Gastrocnemius medialis (tissue), 4 donors: ENCODE results near the gene KLHL40. TPM values are rescaled to one million over a fixed set of nuclear protein-coding genes. Genes with fewer than 3 reads are reported as not detected.

Source experiments
- ATAC-seq, 2 donors: fragments of 150-250 bp; one replicate each; pipeline ENCODE4 v1.9.1; 2016
- DNase-seq, 2 donors: peaks; one replicate each; pipeline ENCODE4 v3.0.0-alpha.2; 2019
- H3K27ac ChIP-seq, 4 donors: fragments of 200-600 bp; sonication (generic); 1 replicate in 1 of 4; 2 replicates in 3 of 4; pipeline ENCODE4 v1.5.1; 2016 to 2018; ENCODE audit warnings: mild to moderate bottlenecking in 2 of 4, moderate library complexity in 1 of 4
- H3K27me3 ChIP-seq, 3 donors: fragments of 200-600 bp; sonication (generic) in 2 of 3; 1 replicate in 1 of 3; 2 replicates in 2 of 3; pipeline versions ENCODE4 v1.5.1 to v1.6.0; 2016 to 2019; ENCODE audit warnings: mild to moderate bottlenecking in 1 of 3, moderate library complexity in 1 of 3
- H3K36me3 ChIP-seq, 2 donors: fragments of 200-600 bp; sonication (generic) in 1 of 2; one replicate each; pipeline ENCODE4 v1.5.1; 2017 to 2018
- H3K4me1 ChIP-seq, 2 donors: fragments of 200-600 bp; sonication (generic) in 1 of 2; one replicate each; pipeline ENCODE4 v1.5.1; 2016 to 2017; ENCODE audit warnings: mild to moderate bottlenecking in 2 of 2
- H3K4me3 ChIP-seq, 4 donors: fragments of 200-600 bp; sonication (generic) in 3 of 4; 1 replicate in 1 of 4; 2 replicates in 3 of 4; pipeline ENCODE4 v1.5.1; 2016 to 2019; ENCODE audit warnings: mild to moderate bottlenecking in 2 of 4
- H3K9me3 ChIP-seq, 3 donors: fragments of 200-600 bp; sonication (generic) in 2 of 3; 1 replicate in 1 of 3; 2 replicates in 2 of 3; pipeline ENCODE4 v1.5.1; 2016 to 2019
- POLR2A ChIP-seq, 2 donors: fragments of 450-650 bp; IDR thresholded peaks; one replicate each; pipeline ENCODE4 v1.6.1; 2017; ENCODE audit warnings: antibody characterized with exemption in 2 of 2, mild to moderate bottlenecking in 2 of 2, moderate library complexity in 2 of 2
- in situ Hi-C, 4 donors: fragments of 200-750 bp; cut with MboI; loops; one replicate each; pipeline versions ENCODE4 v1.15.0 to v1.8.0; 2017; ENCODE audit warnings: low sequenced_read_pairs in 4 of 4
- intact Hi-C: fragments of 100-400 bp; cut with DNase I; formaldehyde crosslinking; loops from one replicate; pipeline ENCODE4 v1.15.1; 2023; ENCODE audit warnings: low total_unique reads
- total RNA-seq, 4 donors: library from RNA; depleted of rRNA; stranded (reverse); fragments of >200 nt; gene quantifications; one replicate each; pipeline versions ENCODE4 v1.1.0 to v1.2.3, GENCODE V29; 2016
- TF ChIP-seq, protein P1 (sequence below), 5 experiments: fragments of 450-650 bp in 3 of 5; fragments of 200-600 bp in 2 of 5; sonication (generic) in 2 of 5; IDR thresholded peaks in 4 of 5; conservative IDR thresholded peaks in 1 of 5; 1 replicate in 4 of 5; 2 replicates in 1 of 5; pipeline ENCODE4 v1.5.1; 2016 to 2019; ENCODE audit warnings: antibody characterized with exemption in 5 of 5, mild to moderate bottlenecking in 3 of 5, moderate library complexity in 3 of 5

The KLHL40 gene
- total RNA-seq, 4 donors from 2014 or later, result 197 to 682 (median 397) TPM

DNA sequence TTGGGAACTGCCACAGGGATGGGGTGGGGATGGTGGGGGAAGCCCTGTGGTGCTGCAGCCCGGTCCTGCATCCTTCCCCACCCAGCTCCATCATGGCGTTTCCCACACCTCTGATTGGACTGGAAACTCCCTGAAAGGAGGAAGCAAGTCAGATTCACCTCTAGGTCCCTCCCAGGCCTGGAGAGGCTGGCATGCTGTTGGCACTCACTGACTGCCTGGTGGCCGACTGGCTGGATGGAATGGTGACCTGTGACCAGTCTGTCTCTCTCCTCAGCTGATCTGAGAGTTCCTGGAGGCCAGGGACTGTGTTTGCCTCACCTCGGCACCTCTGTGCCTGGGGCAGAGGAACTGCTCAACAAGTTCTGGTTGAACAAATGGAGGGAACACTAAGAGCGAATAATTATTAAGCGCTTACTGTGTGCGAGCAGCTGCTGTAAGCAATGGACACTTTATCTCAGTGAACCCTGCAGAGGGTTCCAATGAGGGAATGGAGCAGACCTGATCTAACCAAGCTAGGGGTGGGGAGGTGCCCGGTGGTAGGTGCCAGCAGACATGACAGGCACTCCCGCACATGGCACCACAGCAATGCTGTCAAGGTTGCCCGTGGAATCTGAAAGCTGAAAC is 20.7 kb downstream of the KLHL40 start:
- no peaks in the 10 kb centered on the region for H3K36me3 ChIP-seq
- peaks cover 42 to 46% of the 10 kb centered on the region in 2 donors for H3K4me1 ChIP-seq
- H3K9me3 ChIP-seq, result no peaks in the 10 kb centered on the region
- DNase-seq (no peak), ATAC-seq (no peak)
- H3K27ac ChIP-seq, result peak overlapping the region; percentile 94 to 100 (median 99)
- no peak overlapping the region for H3K4me3 ChIP-seq
- in situ Hi-C loops, result no loop called here
- intact Hi-C loops, result no loop called here
- TF ChIP-seq, protein P1, sequence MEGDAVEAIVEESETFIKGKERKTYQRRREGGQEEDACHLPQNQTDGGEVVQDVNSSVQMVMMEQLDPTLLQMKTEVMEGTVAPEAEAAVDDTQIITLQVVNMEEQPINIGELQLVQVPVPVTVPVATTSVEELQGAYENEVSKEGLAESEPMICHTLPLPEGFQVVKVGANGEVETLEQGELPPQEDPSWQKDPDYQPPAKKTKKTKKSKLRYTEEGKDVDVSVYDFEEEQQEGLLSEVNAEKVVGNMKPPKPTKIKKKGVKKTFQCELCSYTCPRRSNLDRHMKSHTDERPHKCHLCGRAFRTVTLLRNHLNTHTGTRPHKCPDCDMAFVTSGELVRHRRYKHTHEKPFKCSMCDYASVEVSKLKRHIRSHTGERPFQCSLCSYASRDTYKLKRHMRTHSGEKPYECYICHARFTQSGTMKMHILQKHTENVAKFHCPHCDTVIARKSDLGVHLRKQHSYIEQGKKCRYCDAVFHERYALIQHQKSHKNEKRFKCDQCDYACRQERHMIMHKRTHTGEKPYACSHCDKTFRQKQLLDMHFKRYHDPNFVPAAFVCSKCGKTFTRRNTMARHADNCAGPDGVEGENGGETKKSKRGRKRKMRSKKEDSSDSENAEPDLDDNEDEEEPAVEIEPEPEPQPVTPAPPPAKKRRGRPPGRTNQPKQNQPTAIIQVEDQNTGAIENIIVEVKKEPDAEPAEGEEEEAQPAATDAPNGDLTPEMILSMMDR (IDR thresholded peaks at IDR 0.05 in 4 of 5, conservative IDR thresholded peaks at IDR 0.05 in 1 of 5), result no peak
- no peak for TF ChIP-seq POLR2A (IDR thresholded peaks at IDR 0.05)
- H3K27me3 ChIP-seq, result no peaks in the 10 kb centered on the region

DNA sequence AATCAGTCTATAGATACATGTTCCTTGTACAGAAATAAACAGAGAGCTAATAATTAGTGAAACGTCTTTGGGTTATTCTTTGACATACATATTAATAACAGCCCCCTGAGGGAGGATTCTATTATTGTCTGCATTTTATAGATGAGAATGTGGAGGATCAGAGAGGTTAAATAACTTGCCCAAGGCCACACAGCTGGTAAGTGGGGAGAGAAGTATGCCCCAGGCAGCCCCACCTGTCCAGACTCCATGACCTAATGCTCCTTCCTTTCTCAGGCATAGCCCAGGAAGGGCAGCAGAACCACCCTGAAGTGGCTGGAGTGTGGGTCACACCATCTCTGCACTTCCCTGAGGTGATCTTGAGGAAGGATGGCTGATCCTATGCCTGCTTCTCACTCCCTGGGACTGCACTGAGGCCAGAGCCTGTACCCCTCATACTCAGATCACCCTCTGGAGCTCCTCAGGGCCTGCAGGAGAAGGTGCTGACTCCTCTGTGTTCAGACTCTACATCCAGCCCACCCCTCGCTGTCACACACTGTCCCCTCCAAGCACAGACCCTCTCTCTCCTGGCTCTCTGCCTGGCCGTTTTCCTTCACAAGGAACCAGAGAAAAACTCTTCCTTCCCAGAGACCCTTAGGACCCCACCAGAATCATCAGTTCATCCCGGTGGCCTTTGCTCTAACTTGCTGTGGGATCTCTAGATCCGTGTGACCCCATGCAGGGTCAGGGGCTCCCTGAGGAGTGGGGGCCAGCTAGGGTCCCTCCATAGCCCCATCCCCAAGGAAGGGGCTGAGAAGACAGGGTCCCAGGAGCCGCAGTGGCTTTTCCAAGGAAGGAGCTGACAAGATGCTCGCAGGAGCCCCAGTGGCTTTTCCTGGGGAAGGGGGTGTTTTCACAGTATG is 21.6 kb downstream of the KLHL40 start:
- intact Hi-C loops (no loop called here), in situ Hi-C loops (no loop called here)
- Histone ChIP-seq H3K27ac (peak overlapping the region; percentile 94 to 100 (median 99)), H3K36me3 (no peaks in the 10 kb centered on the region), H3K4me3 (no peak overlapping the region), H3K9me3 (no peaks in the 10 kb centered on the region), H3K4me1 (peaks cover 40 to 46% of the 10 kb centered on the region in 2 donors), H3K27me3 (no peaks in the 10 kb centered on the region)
- ATAC-seq (no peak), DNase-seq (no peak)
- no peak for TF ChIP-seq POLR2A (IDR thresholded peaks at IDR 0.05)
- TF ChIP-seq, protein P1 (IDR thresholded peaks at IDR 0.05 in 4 of 5, conservative IDR thresholded peaks at IDR 0.05 in 1 of 5), result no peak

DNA sequence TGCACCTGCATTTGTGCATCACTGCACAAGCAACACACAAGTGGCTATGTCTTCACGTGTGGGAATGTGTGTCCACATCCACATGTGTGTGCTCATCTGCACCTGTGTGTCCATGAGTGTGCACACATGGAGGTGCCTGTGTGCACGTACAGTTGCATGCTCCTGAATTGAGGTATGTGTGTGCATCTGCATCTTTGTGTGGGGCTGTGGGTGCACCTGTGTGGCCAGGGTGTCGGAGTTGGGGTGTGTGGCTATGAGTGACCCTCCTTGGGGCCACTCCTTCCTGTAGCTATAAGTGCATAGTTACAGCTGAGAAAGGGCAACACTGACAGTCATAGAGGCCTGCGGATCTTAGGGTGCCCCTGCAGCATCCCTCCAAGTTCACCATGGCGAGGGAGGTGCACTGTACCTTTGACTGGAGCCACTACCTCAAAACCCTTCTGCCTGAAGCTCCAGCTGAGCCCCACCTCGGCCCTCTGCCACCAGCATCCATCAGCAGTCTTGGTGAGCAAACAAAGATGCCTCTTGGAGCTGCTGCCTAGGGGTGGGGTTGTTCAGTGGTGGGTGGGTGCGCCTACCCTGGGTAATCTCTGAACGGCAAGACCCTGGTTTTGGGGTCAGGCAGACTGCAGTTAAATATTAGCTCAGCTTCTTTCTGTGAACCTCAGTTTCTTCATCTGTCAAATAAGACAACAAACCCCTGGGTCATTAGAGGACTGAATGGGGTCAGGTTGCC is 22.5 kb downstream of the KLHL40 start:
- intact Hi-C loops (no loop called here), in situ Hi-C loops (no loop called here)
- Histone ChIP-seq H3K4me3 (no peak overlapping the region), H3K9me3 (no peaks in the 10 kb centered on the region), H3K4me1 (peaks cover 39 to 43% of the 10 kb centered on the region in 2 donors), H3K27ac (no peak overlapping the region), H3K36me3 (no peaks in the 10 kb centered on the region), H3K27me3 (no peaks in the 10 kb centered on the region)
- TF ChIP-seq POLR2A (IDR thresholded peaks at IDR 0.05), result no peak
- TF ChIP-seq, protein P1 (IDR thresholded peaks at IDR 0.05 in 4 of 5, conservative IDR thresholded peaks at IDR 0.05 in 1 of 5), result no peak
- DNase-seq, result no peak
- ATAC-seq, result no peak

DNA sequence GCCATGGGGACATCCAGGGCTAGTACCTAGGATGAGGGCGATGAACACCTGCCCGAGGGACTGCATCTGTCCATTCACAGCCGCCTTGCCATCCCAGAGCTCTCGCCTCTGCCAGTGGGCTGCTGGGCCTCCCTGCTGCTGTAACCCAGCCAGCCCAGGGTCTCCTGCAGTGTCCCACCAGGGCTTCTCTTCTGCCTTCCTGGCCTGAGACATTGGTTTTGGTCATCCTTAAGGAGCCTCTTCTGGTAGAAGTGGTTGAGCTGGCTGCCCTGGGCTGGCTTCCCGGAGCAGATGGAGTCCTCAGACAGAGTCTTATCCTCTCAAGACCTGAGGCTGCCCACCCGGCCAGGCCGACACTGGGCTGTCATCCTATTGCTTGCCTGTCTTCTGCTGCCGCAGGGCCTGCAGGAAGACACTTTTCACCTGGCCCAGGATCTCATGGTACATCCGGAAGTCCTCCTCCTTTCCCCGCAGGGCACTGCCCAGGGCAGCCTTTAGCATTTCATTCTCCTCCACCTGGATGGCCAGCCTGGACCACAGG is 23.3 kb downstream of the KLHL40 start:
- in situ Hi-C loops (no loop called here), intact Hi-C loops (no loop called here)

More for the DNA sequence above, 23.3 kb downstream of the KLHL40 start:
- no peak for ATAC-seq
- DNase-seq, result no peak
- Histone ChIP-seq H3K36me3 (no peaks in the 10 kb centered on the region), H3K4me3 (no peak overlapping the region), H3K27me3 (no peaks in the 10 kb centered on the region), H3K4me1 (peaks cover 30 to 34% of the 10 kb centered on the region in 2 donors), H3K27ac (no peak overlapping the region), H3K9me3 (no peaks in the 10 kb centered on the region)
- no peak for TF ChIP-seq POLR2A (IDR thresholded peaks at IDR 0.05)
- TF ChIP-seq, protein P1 (IDR thresholded peaks at IDR 0.05 in 4 of 5, conservative IDR thresholded peaks at IDR 0.05 in 1 of 5), result no peak
